H1 (cell line): ENCODE data around the gene COQ7. TPM values are rescaled to one million over a fixed set of nuclear protein-coding genes. Genes with fewer than 3 reads are reported as not detected.

ENCODE experiments used
- CTCF ChIA-PET: fragments of 300-600 bp; sonication (Branson Sonifier 250); formaldehyde crosslinking; loops from one replicate; lab custom pipeline; 2021; ENCODE audit not compliant: partially characterized antibody; lab: Charles Lee
- POLR2A ChIA-PET: fragments of 300-600 bp; sonication (Branson Sonifier 250); formaldehyde crosslinking; loops from one replicate; lab custom pipeline; 2021; ENCODE audit warnings: inconsistent platforms; ENCODE audit not compliant: partially characterized antibody; lab: Charles Lee
- DNase-seq, 2 experiments: peaks; one replicate each; pipeline versions ENCODE4 v3.0.0 to v3.0.0-alpha.2; 2010 to 2022; ENCODE audit warnings: low spot score in 2 of 2, low read depth in 1 of 2, mixed read lengths in 1 of 2
- FAIRE-seq: peaks from 2 replicates; lab custom pipeline; 2011; peaks lifted over from hg19 to GRCh38; lab: Jason Lieb, UNC
- H2AFZ ChIP-seq: 2 replicates; pipeline ENCODE4 v1.8.1; 2012; ENCODE audit warnings: low read length, inconsistent platforms
- H2AK5ac ChIP-seq: 2 replicates; pipeline ENCODE4 v1.6.1; 2013; ENCODE audit warnings: low read depth, low read length
- H2BK120ac ChIP-seq: replicated peaks from 2 replicates; pipeline ENCODE3; 2013; ENCODE audit warnings: low read depth, low read length, inconsistent platforms
- H2BK12ac ChIP-seq: 2 replicates; pipeline ENCODE4 v1.6.1; 2013; ENCODE audit warnings: low read depth, low read length
- H2BK15ac ChIP-seq: 2 replicates; pipeline ENCODE4 v1.6.1; 2013; ENCODE audit warnings: low read length
- H2BK20ac ChIP-seq: 2 replicates; pipeline ENCODE4 v1.6.1; 2013; ENCODE audit warnings: low read length
- H2BK5ac ChIP-seq: 2 replicates; pipeline ENCODE4 v1.6.1; 2013; ENCODE audit warnings: low read depth, low read length
- H3K14ac ChIP-seq: 2 replicates; pipeline ENCODE4 v1.6.1; 2013; ENCODE audit warnings: inconsistent platforms; ENCODE audit not compliant: insufficient read length
- H3K18ac ChIP-seq: 2 replicates; pipeline ENCODE4 v1.6.1; 2013; ENCODE audit warnings: low read length; ENCODE audit errors: extremely low read depth
- H3K23ac ChIP-seq: 2 replicates; pipeline ENCODE4 v1.6.1; 2013; ENCODE audit warnings: inconsistent platforms; ENCODE audit not compliant: insufficient read length
- H3K23me2 ChIP-seq: 2 replicates; pipeline ENCODE4 v1.6.1; 2013; ENCODE audit warnings: low read depth, low read length
- H3K27ac ChIP-seq: 2 replicates; pipeline ENCODE4 v1.6.1; 2011; ENCODE audit warnings: low read depth, low read length, inconsistent platforms
- H3K27me3 ChIP-seq, 4 experiments: replicated peaks in 1 of 4; 1 replicate in 1 of 4; 2 replicates in 3 of 4; pipeline versions ENCODE4 v1.6.1 to v1.8.1; 2011 to 2013; ENCODE audit warnings: low read length in 3 of 4, mild to moderate bottlenecking in 3 of 4, inconsistent platforms in 2 of 4, mixed read lengths in 2 of 4, moderate library complexity in 1 of 4; ENCODE audit not compliant: control insufficient read depth in 3 of 4, insufficient read depth in 3 of 4; ENCODE audit errors: extremely low read depth in 1 of 4
- H3K36me3 ChIP-seq, 4 experiments: 2 replicates each; pipeline versions ENCODE4 v1.6.1 to v1.8.1; 2011 to 2013; ENCODE audit warnings: mild to moderate bottlenecking in 4 of 4, low read length in 3 of 4, moderate library complexity in 2 of 4, control low read depth in 1 of 4, inconsistent platforms in 1 of 4; ENCODE audit not compliant: insufficient read depth in 4 of 4, control insufficient read depth in 2 of 4
- H3K4ac ChIP-seq: replicated peaks from 2 replicates; pipeline ENCODE3; 2013; ENCODE audit warnings: low read length, low read depth, mixed read lengths, inconsistent platforms; ENCODE audit not compliant: insufficient read length
- H3K4me1 ChIP-seq, 4 experiments: replicated peaks in 1 of 4; 1 replicate in 1 of 4; 2 replicates in 3 of 4; pipeline versions ENCODE4 v1.6.1 to v1.8.1; 2011 to 2013; ENCODE audit warnings: low read length in 3 of 4, inconsistent platforms in 2 of 4, mixed read lengths in 1 of 4; ENCODE audit not compliant: insufficient read depth in 4 of 4, control insufficient read depth in 3 of 4
- H3K4me2 ChIP-seq, 2 experiments: 2 replicates each; pipeline versions ENCODE4 v1.6.1 to v1.8.1; 2011 to 2013; ENCODE audit warnings: low read depth in 2 of 2, low read length in 2 of 2, control low read depth in 1 of 2, inconsistent platforms in 1 of 2, mild to moderate bottlenecking in 1 of 2; ENCODE audit not compliant: insufficient read depth in 1 of 2
- H3K4me3 ChIP-seq, 4 experiments: fragments of 200-600, 300-600 bp in 1 of 4; sonication (generic), shearing (Covaris generic), sonication (Bioruptor Twin) in 1 of 4; 2 replicates each; pipeline versions ENCODE4 v1.5.1 to v1.8.1; 2011 to 2016; ENCODE audit warnings: low read length in 4 of 4, low read depth in 3 of 4, control low read depth in 2 of 4, inconsistent platforms in 2 of 4, mild to moderate bottlenecking in 2 of 4, mixed read lengths in 1 of 4, moderate library complexity in 1 of 4; ENCODE audit not compliant: insufficient read depth in 2 of 4; ENCODE audit errors: extremely low read depth in 1 of 4
- H3K56ac ChIP-seq: replicated peaks from 2 replicates; pipeline ENCODE3; 2013; ENCODE audit warnings: low read depth, mild to moderate bottlenecking, mixed read lengths, low read length, inconsistent platforms; ENCODE audit not compliant: insufficient read length
- H3K79me1 ChIP-seq: 2 replicates; pipeline ENCODE4 v1.6.1; 2013; ENCODE audit warnings: low read depth, low read length, control low read depth
- H3K79me2 ChIP-seq, 2 experiments: 2 replicates each; pipeline versions ENCODE4 v1.6.1 to v1.8.1; 2012 to 2013; ENCODE audit warnings: low read length in 2 of 2, mild to moderate bottlenecking in 2 of 2, inconsistent platforms in 1 of 2; ENCODE audit not compliant: insufficient read depth in 2 of 2, control insufficient read depth in 1 of 2
- H3K9ac ChIP-seq, 4 experiments: replicated peaks in 1 of 4; 1 replicate in 1 of 4; 2 replicates in 3 of 4; pipeline versions ENCODE4 v1.6.1 to v1.8.1; 2011 to 2013; ENCODE audit warnings: low read depth in 3 of 4, low read length in 3 of 4, control low read depth in 2 of 4, mild to moderate bottlenecking in 2 of 4, moderate library complexity in 2 of 4, inconsistent platforms in 1 of 4; ENCODE audit errors: extremely low read depth in 1 of 4
- H3K9me3 ChIP-seq, 2 experiments: 2 replicates each; pipeline versions ENCODE4 v1.6.1 to v1.8.1; 2012 to 2013; ENCODE audit warnings: mild to moderate bottlenecking in 2 of 2, moderate library complexity in 2 of 2, control low read depth in 1 of 2, inconsistent platforms in 1 of 2, low read depth in 1 of 2, low read length in 1 of 2, mixed read lengths in 1 of 2; ENCODE audit not compliant: insufficient read depth in 2 of 2
- H4K20me1 ChIP-seq, 2 experiments: replicated peaks in 1 of 2; 2 replicates each; pipeline versions ENCODE3 to v1.8.1; 2011 to 2013; ENCODE audit warnings: inconsistent platforms in 2 of 2, low read length in 2 of 2, mild to moderate bottlenecking in 1 of 2; ENCODE audit not compliant: insufficient read depth in 2 of 2, control insufficient read depth in 1 of 2
- H4K5ac ChIP-seq: 2 replicates; pipeline ENCODE4 v1.6.1; 2013; ENCODE audit warnings: low read length, low read depth, mixed read lengths, inconsistent platforms; ENCODE audit not compliant: insufficient read length
- H4K8ac ChIP-seq: 2 replicates; pipeline ENCODE4 v1.8.0; 2013; ENCODE audit warnings: mild to moderate bottlenecking, moderate library complexity, low read length, inconsistent platforms; ENCODE audit not compliant: insufficient read depth; ENCODE audit errors: extremely low read depth
- H4K91ac ChIP-seq: replicated peaks from 2 replicates; pipeline ENCODE3; 2013; ENCODE audit warnings: low read length, mixed read lengths, inconsistent platforms; ENCODE audit not compliant: insufficient read length
- BACH1 ChIP-seq: IDR thresholded peaks from 2 replicates; pipeline ENCODE4 v1.6.1; 2012; ENCODE audit warnings: low read length, improper control_type of control experiment
- BRCA1 ChIP-seq: IDR thresholded peaks from 2 replicates; pipeline ENCODE4 v1.6.1; 2012; ENCODE audit warnings: low read depth, low read length, improper control_type of control experiment
- EGR1 ChIP-seq: IDR thresholded peaks from 2 replicates; pipeline ENCODE4 v1.6.1; 2011; ENCODE audit warnings: low read depth, low read length, borderline replicate concordance
- HDAC6 ChIP-seq: IDR thresholded peaks from one replicate; pipeline ENCODE4 v1.7.1; 2012; ENCODE audit warnings: low read depth, mild to moderate bottlenecking, inconsistent platforms, low read length, moderate library complexity
- KDM1A ChIP-seq: fragments of 200-600, 300-600 bp; sonication (generic); IDR thresholded peaks from 2 replicates; pipeline ENCODE4 v1.7.1; 2016; ENCODE audit warnings: mild to moderate bottlenecking, low read length, borderline replicate concordance
- RBBP5 ChIP-seq: IDR thresholded peaks from 2 replicates; pipeline ENCODE4 v1.7.1; 2012; ENCODE audit warnings: low read depth, mild to moderate bottlenecking, inconsistent platforms, low read length, moderate library complexity, borderline replicate concordance
- SIN3A ChIP-seq, 2 experiments: IDR thresholded peaks in 1 of 2; conservative IDR thresholded peaks in 1 of 2; 2 replicates each; pipeline ENCODE4 v1.6.1; 2011 to 2012; ENCODE audit warnings: low read length in 2 of 2, improper control_type of control experiment in 1 of 2, low read depth in 1 of 2, mild to moderate bottlenecking in 1 of 2
- SP2 ChIP-seq: IDR thresholded peaks from 2 replicates; pipeline ENCODE4 v1.6.1; 2012; ENCODE audit warnings: mild to moderate bottlenecking, low read length, inconsistent platforms
- TBP ChIP-seq: IDR thresholded peaks from 2 replicates; pipeline ENCODE4 v1.6.1; 2011; ENCODE audit warnings: low read depth, low read length, improper control_type of control experiment
- YY1 ChIP-seq: IDR thresholded peaks from 2 replicates; pipeline ENCODE4 v1.6.1; 2011; ENCODE audit warnings: low read depth, mild to moderate bottlenecking, low read length
- polyA plus RNA-seq, 7 experiments: library from polyadenylated mRNA; depleted of rRNA in 3 of 7; stranded (reverse) in 5 of 7; unstranded in 2 of 7; fragments of >200 nt in 5 of 7; fragments of 200-250 nt in 2 of 7; gene quantifications; 1 replicate in 5 of 7; 2 replicates in 1 of 7; 4 replicates in 1 of 7; pipeline versions ENCODE4 v1.2.1 to v1.2.3, GENCODE V29; 2011 to 2013; ENCODE audit warnings: missing spikeins in 2 of 7, mixed read lengths in 2 of 7
- total RNA-seq: library from RNA; stranded (reverse); fragmentation: NEBNext Ultra II Directional; extraction: Animal tissue kit (Norgen Biotek cat#: 25700); gene quantifications from 2 replicates; pipeline ENCODE4 v1.2.1, GENCODE V29; 2021
- TF ChIP-seq, protein P1 (sequence below): IDR thresholded peaks from 2 replicates; pipeline ENCODE4 v1.6.1; 2011; ENCODE audit warnings: low read depth, mild to moderate bottlenecking, low read length; ENCODE audit not compliant: insufficient read depth
- TF ChIP-seq, protein P2 (sequence below): IDR thresholded peaks from 2 replicates; pipeline ENCODE4 v1.6.1; 2012; ENCODE audit warnings: inconsistent platforms

The COQ7 gene
- total and polyA plus RNA-seq, 2 of the 8 experiments (the other 6 are each of a cell fraction or from before 2014, with no cell fraction given) = 7.1 to 15.2 TPM

- Histone ChIP-seq H3K4me3 (no peak overlapping the region), H3K9ac (no peak overlapping the region), H3K9me3 (peaks cover 3 to 6% of the 10 kb centered on the region in 2 experiments; a peak in 3 of 4 replicates), H3K4ac (no peak overlapping the region), H3K23me2 (no peaks in the 10 kb centered on the region), H2AFZ (no peak overlapping the region), H3K36me3 (no peaks in the 10 kb centered on the region), H3K56ac (no peak overlapping the region), H4K20me1 (no peaks in the 10 kb centered on the region), H2BK5ac (no peak overlapping the region), H3K23ac (no peak overlapping the region), H4K8ac (no peak overlapping the region), H3K18ac (no peak overlapping the region), H3K14ac (no peak overlapping the region), H3K79me1 (no peaks in the 10 kb centered on the region), H3K27ac (no peak overlapping the region), H3K4me2 (no peak overlapping the region), H4K5ac (no peak overlapping the region), H2BK15ac (no peak overlapping the region), H4K91ac (no peak overlapping the region), H3K27me3 (no peaks in the 10 kb centered on the region), H3K79me2 (no peaks in the 10 kb centered on the region), H2AK5ac (no peak overlapping the region), H2BK12ac (no peak overlapping the region), H3K4me1 (peaks cover 0 to 10% (median 4%) of the 10 kb centered on the region in 4 experiments; a peak in 5 of 7 replicates), H2BK20ac (no peak overlapping the region), H2BK120ac (no peak overlapping the region)
- ChIA-PET CTCF (interaction anchor here (0.9 to 1.3 kb wide), 2 partner anchors 12 to 97 kb away, joined by 3 to 4 read pairs; no protein-coding TSS in a partner anchor), POLR2A (interaction anchor here (0.6 to 1.0 kb wide), 2 partner anchors 14 to 20 kb away, joined by 3 read pairs; no protein-coding TSS in a partner anchor)
- TF ChIP-seq YY1 (no peak), SIN3A (conservative IDR thresholded peaks at IDR 0.05 in 1 of 2, IDR thresholded peaks at IDR 0.05 in 1 of 2; ENCODE audit: low read depth in 1 of 2, low read length in 2 of 2) (no peak), KDM1A (no peak), SP2 (no peak), HDAC6 (no peak), RBBP5 (no peak), TBP (no peak), BACH1 (no peak), EGR1 (no peak), BRCA1 (no peak)
- TF ChIP-seq, protein P1, sequence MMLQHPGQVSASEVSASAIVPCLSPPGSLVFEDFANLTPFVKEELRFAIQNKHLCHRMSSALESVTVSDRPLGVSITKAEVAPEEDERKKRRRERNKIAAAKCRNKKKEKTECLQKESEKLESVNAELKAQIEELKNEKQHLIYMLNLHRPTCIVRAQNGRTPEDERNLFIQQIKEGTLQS = no peak
- TF ChIP-seq, protein P2, sequence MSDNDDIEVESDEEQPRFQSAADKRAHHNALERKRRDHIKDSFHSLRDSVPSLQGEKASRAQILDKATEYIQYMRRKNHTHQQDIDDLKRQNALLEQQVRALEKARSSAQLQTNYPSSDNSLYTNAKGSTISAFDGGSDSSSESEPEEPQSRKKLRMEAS = no peak
- FAIRE-seq (no peak), DNase-seq (no peak)
Measured at GRCh38 chr16:19126300-19126699, 58.9 kb downstream of the COQ7 start.
